Measurements from ENCODE around the gene CASZ1.

The CASZ1 gene

GRCh38 chr1:10644307-10645128 lies 151.9 kb downstream of the CASZ1 start:
- no peak for DNase-seq (ENCODE audit: extremely low read depth in 1 of 2, low read depth in 1 of 2)

DNA sequence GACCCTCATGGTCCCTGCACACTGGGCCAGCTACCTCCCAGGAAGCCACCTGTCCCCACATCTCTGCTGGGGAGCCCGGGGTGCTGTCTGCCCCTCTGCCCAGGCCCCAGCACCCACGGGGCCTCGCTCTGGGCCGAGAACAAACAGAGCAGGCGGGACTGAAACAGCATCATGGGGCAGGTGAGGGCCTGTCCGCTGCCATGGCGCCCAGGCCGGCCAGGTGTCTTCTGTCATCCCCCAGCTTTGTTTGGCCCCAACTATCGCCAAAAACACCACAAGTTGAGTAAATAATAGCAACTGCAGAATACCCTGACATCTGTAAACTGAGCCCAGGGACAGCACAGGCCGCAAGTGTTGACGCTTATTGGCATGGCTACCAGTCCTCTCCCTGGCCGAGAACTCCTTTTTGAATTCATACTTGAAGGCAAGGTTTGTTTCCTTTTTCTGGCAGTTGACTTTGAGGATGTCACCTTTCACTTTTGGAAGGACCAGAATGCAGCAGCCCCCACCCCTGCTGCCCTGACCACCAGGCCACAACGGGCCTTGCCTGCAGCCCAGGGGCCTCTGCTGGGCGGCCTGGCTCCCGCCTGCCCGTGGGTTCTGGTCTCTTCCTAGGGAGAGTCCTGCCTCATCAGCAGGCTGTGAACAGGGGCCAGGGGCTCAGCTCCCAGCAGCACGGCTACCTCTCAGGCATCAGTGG lies 152.7 kb downstream of the CASZ1 start:
- DNase-seq (ENCODE audit: extremely low read depth in 1 of 2, low read depth in 1 of 2): no peak

DNA sequence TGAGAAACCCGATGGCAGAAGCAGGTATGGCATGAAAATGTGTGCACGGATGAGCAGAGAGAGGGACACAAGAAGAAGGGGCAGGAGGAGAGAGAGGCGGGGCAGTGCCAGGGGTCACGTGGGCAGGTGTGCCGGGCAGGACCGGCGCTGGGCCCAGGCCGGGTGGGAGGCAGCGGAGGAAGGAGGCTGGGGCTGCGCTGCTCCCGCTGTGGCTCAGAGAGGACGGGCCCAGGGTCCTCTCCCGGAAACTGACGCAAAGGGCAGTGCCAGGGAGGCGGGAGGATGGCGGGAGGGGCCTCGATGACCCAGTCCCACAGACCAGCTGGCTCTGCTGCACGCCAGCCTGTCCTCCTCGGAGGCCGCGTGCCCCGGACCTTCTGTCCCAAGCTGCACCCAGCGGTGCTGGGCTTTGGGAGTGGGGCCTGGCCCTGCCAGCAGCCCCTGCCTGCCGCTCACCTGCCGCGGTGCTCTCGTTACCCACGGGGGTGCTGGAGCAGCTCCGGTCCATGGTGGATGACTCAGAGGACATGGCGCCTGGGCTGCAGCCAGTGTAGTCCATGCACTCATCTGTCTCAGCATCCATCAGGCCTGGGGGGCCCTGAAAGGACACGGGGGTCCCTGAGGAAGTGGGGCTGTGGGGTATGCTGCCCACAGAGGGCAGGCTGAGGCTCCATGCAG lies 153.9 kb downstream of the CASZ1 start:
- no peak for DNase-seq (ENCODE audit: extremely low read depth in 1 of 2, low read depth in 1 of 2)

- DNase-seq (ENCODE audit: extremely low read depth in 1 of 2, low read depth in 1 of 2): no peak
These were observed 154.5 kb downstream of the CASZ1 start for GRCh38 chr1:10641976-10642375.

DNA sequence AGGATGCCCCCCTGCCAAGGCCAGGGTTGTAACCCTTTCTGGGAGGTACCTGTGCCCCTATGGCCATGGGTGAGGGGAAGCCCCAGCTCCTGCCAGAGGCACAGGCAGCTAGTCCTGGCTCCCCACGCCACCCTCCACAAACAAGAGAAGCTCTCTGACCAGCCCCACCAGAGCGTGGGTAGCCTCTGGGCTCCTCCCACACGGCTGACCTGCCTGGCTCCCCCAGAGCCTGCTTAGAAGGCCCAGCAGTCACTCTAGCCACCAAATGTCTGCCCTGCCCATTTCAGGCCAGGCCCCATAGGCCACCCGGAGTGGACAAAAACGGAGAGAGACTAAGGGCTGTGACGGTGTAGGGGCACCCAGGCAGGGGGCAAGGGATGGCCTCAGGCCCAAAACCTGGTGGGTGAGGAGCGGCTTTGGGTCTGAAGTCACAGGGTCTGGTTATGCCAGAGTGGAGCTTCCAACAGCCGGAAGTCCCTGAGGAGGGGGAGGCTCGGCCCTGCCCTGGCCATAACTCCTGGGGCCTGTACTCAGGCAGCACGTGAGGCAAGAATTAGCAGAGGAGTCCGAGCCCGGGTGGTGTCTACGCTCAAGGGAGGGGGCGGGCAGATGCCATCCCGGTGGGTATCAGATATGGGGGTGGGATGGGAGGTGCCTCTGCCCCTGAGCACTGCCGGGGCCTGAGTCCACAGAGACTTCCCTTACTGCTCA lies 155.4 kb downstream of the CASZ1 start:
- DNase-seq (ENCODE audit: extremely low read depth in 1 of 2, low read depth in 1 of 2): no peak

DNA sequence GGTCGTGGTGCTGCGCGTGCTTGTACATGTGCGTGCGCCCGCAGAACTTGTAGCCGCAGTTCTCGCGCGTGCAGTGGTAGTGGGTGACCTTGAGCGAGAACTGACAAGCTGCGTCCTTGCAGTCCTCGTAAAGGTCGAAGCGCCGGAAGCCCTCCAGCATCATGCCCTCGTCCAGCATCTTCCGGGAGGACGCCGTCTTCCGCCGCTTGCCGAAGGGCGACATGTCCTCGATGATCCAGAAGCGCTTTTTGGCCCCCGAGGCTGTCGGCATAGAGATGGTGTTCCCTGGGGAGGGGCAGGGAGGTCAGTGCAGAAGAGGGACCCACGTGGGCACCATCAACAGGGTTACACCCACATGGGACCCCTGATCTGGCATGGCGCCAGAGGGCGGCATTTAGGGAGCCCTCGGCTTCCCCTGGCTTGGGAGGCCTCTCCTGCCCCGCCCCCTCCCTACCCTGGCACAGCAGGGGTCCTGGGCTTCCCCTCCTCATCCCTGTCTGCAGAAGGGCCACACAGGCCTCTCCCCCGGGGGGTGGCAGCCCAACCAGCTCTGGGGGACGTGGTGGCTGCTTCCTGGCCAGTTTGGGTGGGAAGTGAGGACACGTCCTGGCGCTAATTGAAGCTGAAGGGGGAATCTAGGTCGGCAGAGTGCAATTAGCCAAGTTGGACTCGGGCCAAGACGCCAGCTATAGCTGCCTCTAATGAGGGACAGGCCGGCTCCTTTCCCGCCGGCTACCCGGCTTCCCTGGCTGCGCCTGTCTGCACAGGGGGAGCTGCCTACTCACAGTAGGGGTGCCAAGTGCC lies 156.5 kb downstream of the CASZ1 start:
- DNase-seq (ENCODE audit: extremely low read depth in 1 of 2, low read depth in 1 of 2): no peak

GRCh38 chr1:10639011-10639774 lies 157.3 kb downstream of the CASZ1 start:
- no peak for DNase-seq (ENCODE audit: extremely low read depth in 1 of 2, low read depth in 1 of 2)

DNA sequence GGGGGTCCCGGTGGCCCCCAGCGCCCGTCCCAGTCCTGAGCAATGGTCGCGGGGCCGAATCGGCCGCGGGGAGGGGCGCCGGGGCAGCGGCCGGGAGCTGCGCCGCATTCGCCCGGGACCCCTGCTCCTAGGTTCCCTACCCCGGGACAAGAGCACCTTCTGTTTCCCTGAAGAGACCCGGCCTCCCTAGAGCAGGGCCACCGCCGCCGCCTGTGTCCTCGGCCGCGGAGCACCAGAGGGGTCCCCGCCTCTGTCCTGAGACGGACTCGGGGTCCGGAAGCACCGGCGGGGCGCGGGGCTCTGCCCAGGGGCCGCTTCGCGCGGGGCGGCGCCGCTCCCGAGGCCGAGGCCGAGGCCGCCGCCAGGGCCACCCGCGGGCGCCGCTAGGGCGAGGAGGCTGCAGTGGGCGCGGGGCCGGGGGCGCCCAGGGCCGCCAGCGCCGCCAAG lies 157.9 kb downstream of the CASZ1 start:
- no peak for DNase-seq (ENCODE audit: extremely low read depth in 1 of 2, low read depth in 1 of 2)

DNA sequence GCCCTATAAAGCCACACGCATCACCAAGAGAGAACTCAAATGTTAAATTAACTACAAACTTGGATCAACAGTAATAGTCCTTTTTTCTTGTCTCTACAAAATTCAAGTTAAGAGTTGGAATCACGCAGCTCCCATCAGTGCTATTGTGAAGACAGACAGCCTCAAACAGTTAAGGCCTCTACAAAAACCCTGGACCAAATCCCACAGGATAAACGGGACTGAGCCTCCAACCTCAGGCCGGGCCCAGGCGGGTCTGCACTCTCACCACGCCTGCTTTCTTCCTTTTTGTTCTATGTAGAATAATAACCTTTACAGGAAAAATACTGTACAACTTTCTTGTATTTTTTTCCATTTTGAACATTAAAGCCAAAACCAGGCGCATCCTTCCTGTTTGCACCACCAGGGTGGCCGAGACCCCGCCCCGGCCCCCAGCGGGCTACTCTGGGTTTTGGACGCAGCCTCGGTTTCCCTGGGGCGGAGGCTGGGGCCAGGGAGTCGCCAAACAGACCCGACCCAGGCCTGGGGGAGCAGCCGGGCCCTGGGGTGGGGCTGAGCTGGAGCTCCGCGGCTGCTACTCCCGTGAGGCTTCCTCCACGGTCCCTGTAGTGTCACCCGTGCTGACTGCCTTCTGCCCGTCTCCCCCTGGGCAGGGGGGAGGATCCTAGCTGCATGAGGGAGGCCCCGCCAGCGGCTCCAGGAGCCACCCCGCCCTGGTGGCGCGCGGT lies 158.4 kb downstream of the CASZ1 start:
- DNase-seq (ENCODE audit: extremely low read depth in 1 of 2, low read depth in 1 of 2): no peak

GRCh38 chr1:10637400-10637799 lies 159.0 kb downstream of the CASZ1 start:
- no peak for DNase-seq (ENCODE audit: extremely low read depth in 1 of 2, low read depth in 1 of 2)

DNA sequence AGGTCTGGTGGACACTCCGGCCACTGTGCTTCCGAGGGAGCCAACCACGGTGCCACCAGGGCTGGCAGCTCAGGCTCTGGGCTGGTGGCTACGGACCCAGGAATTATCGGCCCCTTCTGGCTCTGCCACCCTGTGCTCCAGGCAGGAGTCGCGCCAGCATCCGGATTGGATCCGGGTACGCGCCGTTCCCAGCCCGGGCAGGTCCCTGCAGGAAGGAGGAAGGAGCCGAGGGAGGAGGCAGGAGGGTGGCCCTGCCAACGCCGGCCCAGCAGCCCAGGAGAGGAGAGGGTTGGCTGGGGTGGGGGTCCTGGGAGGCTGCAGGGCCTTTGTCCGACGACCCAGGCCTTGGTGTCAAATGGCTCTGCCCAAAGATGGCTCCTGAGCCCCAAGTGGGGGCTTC lies 160.5 kb downstream of the CASZ1 start:
- no peak for DNase-seq (ENCODE audit: extremely low read depth in 1 of 2, low read depth in 1 of 2)

- DNase-seq (ENCODE audit: extremely low read depth in 1 of 2, low read depth in 1 of 2): no peak
These were observed 161.2 kb downstream of the CASZ1 start for GRCh38 chr1:10635085-10635896.

DNA sequence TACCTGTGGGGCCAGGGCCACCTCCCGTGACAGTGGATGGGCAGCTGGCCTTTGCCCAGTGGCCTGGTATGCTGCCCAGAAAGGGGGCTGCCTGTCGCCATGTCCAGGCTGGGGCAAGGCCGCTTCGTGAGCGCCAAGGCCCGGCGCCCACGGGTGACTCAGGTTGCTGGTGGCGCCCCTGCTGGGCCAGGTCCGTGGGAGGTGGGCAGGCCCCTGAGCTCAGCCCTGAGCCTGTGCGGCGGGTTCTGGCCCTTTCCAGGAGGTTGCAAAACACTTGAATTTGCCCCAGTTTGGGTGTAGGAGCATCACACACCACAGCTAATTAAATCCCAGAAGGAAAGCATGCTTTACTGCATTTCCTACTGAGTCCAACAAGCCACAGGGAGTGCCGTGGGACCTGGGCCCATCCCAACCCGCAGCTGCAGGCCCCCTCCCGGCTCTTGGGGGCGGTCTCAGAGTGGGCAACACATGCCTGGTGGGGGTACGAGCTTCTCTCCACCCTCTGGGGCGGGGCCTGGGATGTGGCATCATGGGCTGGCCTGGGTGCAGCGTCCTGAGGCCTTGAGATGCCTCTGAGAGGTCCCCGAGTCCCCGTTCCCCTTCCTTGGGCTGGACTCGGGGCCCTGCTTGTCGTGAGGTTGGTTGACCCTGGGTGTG lies 161.9 kb downstream of the CASZ1 start:
- no peak for DNase-seq (ENCODE audit: extremely low read depth in 1 of 2, low read depth in 1 of 2)

DNA sequence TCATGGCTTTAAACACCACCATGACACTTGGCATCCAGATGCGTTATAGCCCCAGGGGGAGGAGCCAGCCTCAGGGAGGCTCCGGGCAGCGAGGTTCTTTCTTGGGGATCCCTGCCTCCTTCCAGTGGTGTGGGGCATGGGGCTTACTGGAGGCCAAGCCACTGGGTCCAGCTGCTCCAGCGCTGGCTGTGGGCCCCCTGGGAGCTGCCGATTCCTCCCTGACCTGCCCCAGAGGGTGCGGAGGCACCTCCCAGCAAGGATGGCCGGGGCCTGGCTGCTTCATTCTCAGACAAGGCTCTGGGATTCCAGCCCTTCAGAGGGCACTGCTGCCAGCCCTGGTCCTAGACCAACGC lies 162.4 kb downstream of the CASZ1 start:
- DNase-seq (ENCODE audit: extremely low read depth in 1 of 2, low read depth in 1 of 2): no peak

- no peak for DNase-seq (ENCODE audit: extremely low read depth in 1 of 2, low read depth in 1 of 2)
These were observed 163.0 kb downstream of the CASZ1 start for GRCh38 chr1:10633416-10633815.

- DNase-seq (ENCODE audit: extremely low read depth in 1 of 2, low read depth in 1 of 2): no peak
These were observed 163.8 kb downstream of the CASZ1 start for GRCh38 chr1:10632691-10633090.

DNA sequence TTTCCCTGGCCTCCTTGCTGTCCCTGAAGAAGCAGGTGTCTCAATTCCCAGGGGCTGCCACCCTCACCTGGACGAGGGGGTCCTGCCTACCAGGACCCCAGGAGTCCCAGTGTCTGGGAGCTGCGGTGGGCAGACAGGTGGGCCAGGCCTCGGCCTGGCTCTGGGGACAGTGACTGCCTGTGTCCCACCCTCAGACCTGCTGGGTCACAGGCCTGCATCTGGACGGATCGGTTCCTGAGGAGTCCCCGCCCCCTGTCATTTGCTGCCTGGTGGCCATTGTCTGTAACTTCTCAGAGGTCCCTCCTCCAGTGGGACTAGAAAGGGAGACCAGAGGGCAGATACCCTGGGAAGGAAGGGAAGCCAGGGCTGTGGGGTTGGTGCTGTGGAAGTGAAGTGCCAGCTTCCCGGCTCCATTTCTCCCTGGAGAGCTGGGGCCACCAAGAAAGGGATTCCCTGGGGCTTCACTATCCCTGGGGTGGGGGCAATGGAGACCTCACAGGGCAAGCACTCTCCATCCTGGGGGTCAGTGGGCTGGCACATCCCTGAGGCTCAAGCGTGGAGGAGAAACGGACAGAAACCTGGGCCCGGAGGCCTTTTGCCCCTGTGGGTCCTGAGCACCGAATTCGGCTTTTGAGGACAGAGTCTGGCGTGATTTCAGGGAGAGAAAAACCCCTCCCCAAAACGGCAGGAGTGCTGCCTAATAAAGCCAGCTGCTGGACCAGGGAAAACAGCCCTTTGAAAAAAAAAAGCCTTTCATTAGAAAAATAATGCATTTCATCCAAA lies 164.4 kb downstream of the CASZ1 start:
- DNase-seq (ENCODE audit: extremely low read depth in 1 of 2, low read depth in 1 of 2): no peak

Measured in activated CD8-positive, alpha-beta memory T cell treated with anti-CD3 and anti-CD28 coated beads for 1 hour (primary cell).